Epithelial cell of umbilical artery (primary cell): ENCODE data around the gene FERMT3. TPM values are rescaled to one million over a fixed set of nuclear protein-coding genes. Genes with fewer than 3 reads are reported as not detected.

Experiments
- total RNA-seq: library from RNA; depleted of rRNA; stranded (reverse); fragments of >200 nt; gene quantifications from 2 replicates; pipeline ENCODE4 v1.2.3, GENCODE V29; 2014

The FERMT3 gene
- 8.1 and 22.2 TPM in 2 replicates for total RNA-seq

GRCh38 chr11:64206457-64207255 lies at the start of gene FERMT3:
FERMT3 (plus strand) TSS chr11:64206721; CDS start chr11:64207365, 644 bp downstream.

GRCh38 chr11:64165842-64166635 lies 40.5 kb upstream of the FERMT3 start, which contains the start of gene MACROD1:
MACROD1 (minus strand) TSS chr11:64166113; CDS start chr11:64165994, 119 bp downstream.

GRCh38 chr11:64185693-64186491 lies 20.6 kb upstream of the FERMT3 start, which contains the start of gene STIP1:
STIP1 (plus strand) TSS chr11:64186171; CDS start chr11:64186262, 91 bp downstream.

GRCh38 chr11:64225608-64226506 lies 19.3 kb downstream of the FERMT3 start, which contains the start of the genes NUDT22 and TRPT1:
NUDT22 (plus strand) TSS chr11:64226274; CDS start chr11:64226653, 379 bp downstream.
TRPT1 (minus strand) TSS chr11:64226186; CDS start chr11:64225860, 326 bp downstream.

GRCh38 chr11:64230171-64230984 lies 23.9 kb downstream of the FERMT3 start, which contains the start of gene DNAJC4:
DNAJC4 (plus strand) TSS chr11:64230548; CDS start chr11:64230855, 307 bp downstream.

GRCh38 chr11:64233913-64234586 lies 27.5 kb downstream of the FERMT3 start, which contains the start of gene VEGFB:
VEGFB (plus strand) TSS chr11:64234584; CDS start chr11:64234834, 250 bp downstream.

GRCh38 chr11:64240435-64241240 lies 34.1 kb downstream of the FERMT3 start, which contains the start of gene FKBP2:
FKBP2 (plus strand) TSS chr11:64241095; CDS start chr11:64242388, 1,293 bp downstream.

GRCh38 chr11:64246871-64247728 lies 40.6 kb downstream of the FERMT3 start, which contains the start of gene PPP1R14B:
PPP1R14B (minus strand) TSS chr11:64246943; CDS start chr11:64246673, 270 bp downstream.

GRCh38 chr11:64251016-64251752 lies 44.7 kb downstream of the FERMT3 start, which contains the start of gene PLCB3:
PLCB3 (plus strand) TSS chr11:64251530; CDS start chr11:64251650, 120 bp downstream.

Other genes starting within 250 kb of the FERMT3 start
- gene COX8A, start 232.1 kb upstream of the FERMT3 start, total RNA-seq, result 209 and 390 TPM in 2 replicates
- gene OTUB1, start 220.3 kb upstream of the FERMT3 start, total RNA-seq, result 59.4 and 72.8 TPM in 2 replicates
- not detected in 2 replicates for gene FLRT1, start 170.8 kb upstream of the FERMT3 start, total RNA-seq
- gene MACROD1, start 40.6 kb upstream of the FERMT3 start, total RNA-seq, result 17.5 and 32.5 TPM in 2 replicates
- 212 and 226 TPM in 2 replicates for gene STIP1, start 20.6 kb upstream of the FERMT3 start, total RNA-seq
- gene TRPT1, start 19.5 kb downstream of the FERMT3 start, total RNA-seq, result 22.6 and 63.7 TPM in 2 replicates
- 53.3 and 61.4 TPM in 2 replicates for gene NUDT22, start 19.6 kb downstream of the FERMT3 start, total RNA-seq
- gene DNAJC4, start 23.8 kb downstream of the FERMT3 start, total RNA-seq, result 4.3 and 7.8 TPM in 2 replicates
- 7.6 and 10.7 TPM in 2 replicates for gene VEGFB, start 27.9 kb downstream of the FERMT3 start, total RNA-seq
- gene FKBP2, start 34.4 kb downstream of the FERMT3 start, total RNA-seq, result 41.0 and 56.8 TPM in 2 replicates
- 264 and 362 TPM in 2 replicates for gene PPP1R14B, start 40.2 kb downstream of the FERMT3 start, total RNA-seq
- 51.3 and 68.1 TPM in 2 replicates for gene PLCB3, start 44.8 kb downstream of the FERMT3 start, total RNA-seq
- 63.1 and 68.2 TPM in 2 replicates for gene BAD, start 77.9 kb downstream of the FERMT3 start, total RNA-seq
- gene GPR137, start 79.1 kb downstream of the FERMT3 start, total RNA-seq, result 6.4 and 7.1 TPM in 2 replicates
- under 0.01 and 0.30 TPM in 2 replicates for gene KCNK4, start 84.6 kb downstream of the FERMT3 start, total RNA-seq
- 0.61 TPM in 1 of 2 replicates, not detected in the other for gene CATSPERZ, start 93.6 kb downstream of the FERMT3 start, total RNA-seq
- gene ESRRA, start 98.8 kb downstream of the FERMT3 start, total RNA-seq, result 43.6 and 52.3 TPM in 2 replicates
- gene TRMT112, start 110.8 kb downstream of the FERMT3 start, total RNA-seq, result 294 and 605 TPM in 2 replicates
- 287 and 290 TPM in 2 replicates for gene PRDX5, start 111.4 kb downstream of the FERMT3 start, total RNA-seq
- gene CCDC88B, start 133.5 kb downstream of the FERMT3 start, total RNA-seq, result 1.3 and 1.7 TPM in 2 replicates
- gene RPS6KA4, start 152.4 kb downstream of the FERMT3 start, total RNA-seq, result 35.3 and 35.7 TPM in 2 replicates